Fibroblast of villous mesenchyme (primary cell): ENCODE measurements around the gene KDM6B. TPM values are rescaled to one million over a fixed set of nuclear protein-coding genes. Genes with fewer than 3 reads are reported as not detected.
"Not testable (repeated sequence)": the region's sequence is repeated elsewhere in the genome, so short reads cannot be mapped to it uniquely, and the experiment has no call there.

Experiments
- DNase-seq: peaks from one replicate; pipeline ENCODE4 v3.0.0-alpha.2; 2010; ENCODE audit warnings: low read depth
- H3K4me3 ChIP-seq: 2 replicates; pipeline ENCODE4 v1.5.1; 2011; ENCODE audit warnings: low read depth, mild to moderate bottlenecking, low read length
- total RNA-seq: library from RNA; depleted of rRNA; stranded (reverse); fragments of >200 nt; gene quantifications from 2 replicates; pipeline ENCODE4 v1.2.3, GENCODE V29; 2012
- TF ChIP-seq, protein P1 (sequence below): IDR thresholded peaks from 2 replicates; pipeline ENCODE4 v1.5.1; 2012; ENCODE audit warnings: low read depth, mild to moderate bottlenecking, low read length; ENCODE audit not compliant: insufficient read depth

KDM6B gene
- total RNA-seq, 1 donor = 3.0 TPM

DNA sequence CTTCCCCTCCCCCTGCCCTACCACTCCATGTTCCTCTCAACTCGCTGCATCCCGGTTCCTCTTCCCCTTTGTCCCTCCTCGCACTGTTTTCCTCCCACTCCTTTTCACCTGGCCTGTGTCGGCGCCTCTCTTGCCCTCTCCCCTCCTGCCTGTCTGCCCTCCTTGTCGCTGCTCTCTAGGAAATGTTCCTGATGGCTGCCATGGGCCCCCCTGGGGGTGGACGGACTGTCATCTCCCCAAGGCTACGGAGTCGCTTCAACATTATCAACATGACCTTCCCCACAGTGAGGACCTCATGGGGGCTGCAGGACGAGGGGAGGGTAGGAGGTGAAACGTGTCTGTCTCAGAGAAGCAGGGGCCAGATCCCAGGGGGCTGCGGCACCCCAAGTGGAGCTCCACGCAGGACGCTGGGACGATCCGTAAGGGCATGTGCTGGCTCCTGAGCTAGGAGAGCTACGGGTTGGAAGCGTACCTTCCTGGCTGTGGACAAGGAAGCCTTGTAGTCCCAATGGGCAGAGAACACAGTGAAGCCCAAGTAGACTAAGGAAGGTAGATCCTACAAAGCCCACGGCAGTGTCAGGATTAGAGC lies 39.8 kb upstream of the KDM6B start:
- TF ChIP-seq, protein P1, sequence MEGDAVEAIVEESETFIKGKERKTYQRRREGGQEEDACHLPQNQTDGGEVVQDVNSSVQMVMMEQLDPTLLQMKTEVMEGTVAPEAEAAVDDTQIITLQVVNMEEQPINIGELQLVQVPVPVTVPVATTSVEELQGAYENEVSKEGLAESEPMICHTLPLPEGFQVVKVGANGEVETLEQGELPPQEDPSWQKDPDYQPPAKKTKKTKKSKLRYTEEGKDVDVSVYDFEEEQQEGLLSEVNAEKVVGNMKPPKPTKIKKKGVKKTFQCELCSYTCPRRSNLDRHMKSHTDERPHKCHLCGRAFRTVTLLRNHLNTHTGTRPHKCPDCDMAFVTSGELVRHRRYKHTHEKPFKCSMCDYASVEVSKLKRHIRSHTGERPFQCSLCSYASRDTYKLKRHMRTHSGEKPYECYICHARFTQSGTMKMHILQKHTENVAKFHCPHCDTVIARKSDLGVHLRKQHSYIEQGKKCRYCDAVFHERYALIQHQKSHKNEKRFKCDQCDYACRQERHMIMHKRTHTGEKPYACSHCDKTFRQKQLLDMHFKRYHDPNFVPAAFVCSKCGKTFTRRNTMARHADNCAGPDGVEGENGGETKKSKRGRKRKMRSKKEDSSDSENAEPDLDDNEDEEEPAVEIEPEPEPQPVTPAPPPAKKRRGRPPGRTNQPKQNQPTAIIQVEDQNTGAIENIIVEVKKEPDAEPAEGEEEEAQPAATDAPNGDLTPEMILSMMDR = no peak
- no peak overlapping the region for H3K4me3 ChIP-seq
- DNase-seq = no peak

DNA sequence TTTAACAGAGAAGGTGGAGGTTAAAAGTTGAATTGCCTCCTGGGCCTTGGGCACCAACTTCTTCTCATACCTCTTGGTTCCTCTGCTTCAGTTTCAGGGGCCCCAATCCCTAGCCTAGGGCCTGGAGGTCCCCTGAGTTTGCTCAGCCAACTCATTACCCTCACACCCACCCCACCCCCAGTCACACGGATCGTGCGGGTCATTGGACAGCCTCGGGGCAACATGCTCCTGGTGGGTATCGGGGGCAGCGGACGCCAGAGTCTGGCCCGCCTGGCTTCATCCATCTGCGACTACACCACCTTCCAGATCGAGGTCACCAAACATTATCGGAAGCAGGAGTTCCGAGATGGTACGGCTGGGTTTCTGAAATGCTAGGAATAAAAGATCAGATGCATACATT lies 36.0 kb upstream of the KDM6B start:
- TF ChIP-seq, protein P1 = no peak
- H3K4me3 ChIP-seq = no peak overlapping the region
- DNase-seq = no peak

DNA sequence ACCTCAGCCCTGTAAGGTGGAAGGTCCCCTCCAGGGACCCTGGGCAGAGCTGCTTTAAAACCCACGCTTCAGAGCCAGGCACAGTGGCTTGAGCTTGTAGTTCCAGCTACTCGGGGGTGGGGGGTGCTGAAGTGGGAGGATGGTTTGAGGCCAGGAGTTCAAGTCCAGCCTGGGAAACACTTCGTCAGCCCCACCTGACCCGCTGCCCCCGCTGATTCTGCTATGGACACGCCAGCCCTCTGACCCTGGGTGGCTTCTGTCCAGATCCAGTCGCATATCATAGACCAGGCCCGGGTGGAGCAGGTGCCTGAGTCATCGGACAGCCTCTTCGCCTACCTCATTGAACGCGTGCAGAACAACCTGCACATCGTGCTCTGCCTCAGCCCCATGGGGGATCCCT lies 35.2 kb upstream of the KDM6B start:
- no peak overlapping the region for H3K4me3 ChIP-seq
- TF ChIP-seq, protein P1 = no peak
- DNase-seq = no peak

DNA sequence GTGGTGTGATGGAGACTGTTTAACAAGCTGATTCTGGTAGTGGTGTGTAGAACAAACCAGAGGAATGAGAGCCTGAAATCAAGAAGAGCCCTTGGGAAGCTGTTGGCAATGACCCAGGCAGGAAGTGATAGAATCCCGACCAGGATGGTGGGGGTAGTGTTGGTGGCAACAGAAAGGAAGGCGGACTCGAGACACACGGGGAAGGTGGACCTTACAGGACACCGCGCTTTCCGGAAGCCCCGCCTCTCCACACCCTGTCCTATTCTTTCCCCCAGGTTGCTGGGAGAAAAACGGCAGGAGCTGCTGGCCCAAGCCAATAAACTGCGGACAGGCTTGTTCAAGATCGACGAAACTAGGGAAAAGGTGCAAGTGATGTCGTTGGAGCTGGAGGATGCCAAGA lies 30.0 kb upstream of the KDM6B start:
- DNase-seq = no peak
- H3K4me3 ChIP-seq = no peak overlapping the region
- TF ChIP-seq, protein P1 = no peak

DNA sequence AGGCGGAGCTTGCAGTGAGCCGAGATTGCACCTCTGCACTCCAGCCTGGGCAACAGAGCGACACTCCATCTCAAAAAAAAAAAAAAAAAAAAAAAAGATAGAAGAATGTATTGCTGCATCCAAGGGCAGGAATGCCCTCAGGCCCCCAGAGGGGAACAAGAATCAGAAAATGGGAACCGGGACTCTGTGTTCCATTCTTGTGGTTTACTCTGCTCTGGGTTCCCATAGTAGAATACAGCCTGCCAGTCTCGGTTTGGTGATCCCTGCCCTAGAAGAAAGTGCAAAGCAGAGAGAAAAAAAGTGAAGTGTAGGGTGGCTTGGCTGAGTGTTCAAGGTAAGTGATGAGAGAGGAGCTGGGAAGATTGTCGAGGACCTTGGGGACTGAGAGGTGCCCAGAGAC lies 27.4 kb upstream of the KDM6B start:
- DNase-seq = no peak
- H3K4me3 ChIP-seq = no peak overlapping the region
- TF ChIP-seq, protein P1 = no peak

DNA sequence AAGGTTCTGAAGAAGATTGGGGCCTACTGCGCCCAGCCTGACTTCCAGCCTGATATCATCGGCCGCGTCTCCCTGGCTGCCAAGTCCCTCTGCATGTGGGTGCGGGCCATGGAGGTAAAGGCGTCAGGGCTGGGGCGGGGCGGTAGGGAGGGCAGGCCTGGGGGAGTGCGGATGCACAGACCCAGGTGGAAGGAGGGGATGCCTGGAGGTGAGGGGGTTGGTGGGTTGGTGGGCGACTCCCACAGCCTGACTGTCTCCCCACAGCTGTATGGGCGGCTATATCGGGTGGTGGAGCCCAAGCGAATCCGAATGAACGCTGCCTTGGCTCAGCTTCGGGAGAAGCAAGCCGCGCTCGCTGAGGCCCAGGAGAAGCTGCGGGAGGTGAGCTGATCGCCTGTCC lies 26.8 kb upstream of the KDM6B start:
- no peak overlapping the region for H3K4me3 ChIP-seq
- TF ChIP-seq, protein P1 = no peak
- no peak for DNase-seq

DNA sequence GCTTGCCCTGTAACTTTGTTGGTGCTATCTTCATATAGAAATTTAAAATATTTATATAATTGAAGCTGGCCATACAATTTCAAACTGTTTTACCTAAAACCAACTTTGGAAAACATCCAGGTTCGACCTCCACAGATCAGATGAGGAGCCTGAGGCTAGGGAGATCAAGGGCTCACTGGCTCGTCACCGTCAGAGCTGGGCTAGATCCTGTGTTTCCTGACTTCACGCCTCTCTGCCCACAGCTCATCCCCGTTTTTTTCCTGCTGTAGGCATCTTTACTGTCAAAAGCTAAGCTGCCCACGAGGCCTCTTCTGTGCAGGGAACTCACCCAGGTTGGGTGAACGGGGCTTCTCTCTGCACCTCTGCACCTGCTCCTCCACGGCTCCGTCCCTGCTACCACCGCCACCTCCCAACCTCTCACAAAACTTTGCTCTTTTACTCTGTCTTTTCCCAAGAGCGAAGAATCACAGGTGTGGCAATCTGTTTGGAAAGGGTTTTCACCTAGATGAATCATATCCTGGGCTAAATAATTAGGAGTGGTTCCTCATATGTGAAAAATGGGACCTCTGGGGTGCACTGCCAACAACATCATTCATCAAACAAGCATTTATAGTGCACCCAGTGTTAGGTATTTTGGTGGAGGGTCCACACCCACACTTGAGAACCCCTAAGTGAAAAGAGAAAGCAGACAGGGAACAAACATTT lies 24.8 kb upstream of the KDM6B start:
- TF ChIP-seq, protein P1 = no peak
- DNase-seq = no peak
- no peak overlapping the region for H3K4me3 ChIP-seq

DNA sequence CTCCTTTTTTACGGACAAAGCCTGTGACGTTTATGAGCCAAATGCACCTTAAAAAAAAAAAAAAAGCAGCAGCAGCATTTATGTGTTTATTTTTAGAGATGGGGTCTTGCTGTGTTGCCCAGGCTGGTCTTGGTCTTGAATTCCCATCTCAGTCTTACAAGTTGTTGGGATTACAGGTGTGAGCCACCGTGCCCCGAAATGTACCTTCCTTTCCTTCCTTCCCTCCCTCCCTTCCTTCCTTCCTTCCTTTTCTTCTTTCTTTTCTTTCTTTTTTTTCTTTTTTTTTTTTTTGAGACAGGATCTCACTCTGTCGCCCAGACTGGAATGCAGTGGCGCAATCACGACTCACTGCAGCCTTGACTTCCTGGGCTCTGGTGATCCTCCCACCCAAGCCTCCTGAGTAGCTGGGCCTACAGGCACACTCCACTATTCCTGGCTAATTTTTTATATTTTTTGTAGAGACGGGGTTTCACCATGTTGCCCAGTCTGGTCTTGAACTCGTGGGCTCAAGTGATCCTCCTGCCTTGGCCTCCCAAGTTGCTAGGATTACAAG lies 24.1 kb upstream of the KDM6B start:
- DNase-seq = peak; percentile 24
- H3K4me3 ChIP-seq = not testable (repeated sequence)
